Keratinocyte (primary cell): Measurements from ENCODE around the gene TENM3. TPM values are rescaled to one million over a fixed set of nuclear protein-coding genes. Genes with fewer than 3 reads are reported as not detected.

Experiments used
- DNase-seq: peaks from one replicate; pipeline ENCODE4 v3.0.0-alpha.2; 2011; ENCODE audit warnings: low read depth, missing footprints, low spot score
- FAIRE-seq: peaks from 2 replicates; lab custom pipeline; 2011; peaks lifted over from hg19 to GRCh38; lab: Jason Lieb, UNC
- H2AFZ ChIP-seq: 2 replicates; pipeline ENCODE4 v1.6.0; 2012; ENCODE audit warnings: low read length, control low read depth, inconsistent platforms; ENCODE audit not compliant: control insufficient read depth
- H3K27ac ChIP-seq: 2 replicates; pipeline ENCODE4 v1.5.1; 2011; ENCODE audit warnings: low read length; ENCODE audit not compliant: control insufficient read depth, insufficient read depth
- H3K27me3 ChIP-seq: 3 replicates; pipeline ENCODE4 v1.6.0; 2011; ENCODE audit warnings: low read length; ENCODE audit not compliant: control insufficient read depth, insufficient read depth; ENCODE audit errors: extremely low read depth
- H3K36me3 ChIP-seq, 2 experiments: 2 replicates in 1 of 2; 3 replicates in 1 of 2; pipeline ENCODE4 v1.5.1; 2011; ENCODE audit warnings: low read length in 2 of 2, mild to moderate bottlenecking in 1 of 2; ENCODE audit not compliant: control insufficient read depth in 2 of 2, insufficient read depth in 2 of 2; ENCODE audit errors: extremely low read depth in 1 of 2
- H3K4me1 ChIP-seq: 3 replicates; pipeline ENCODE4 v1.5.1; 2011; ENCODE audit warnings: low read length; ENCODE audit not compliant: control insufficient read depth, insufficient read depth; ENCODE audit errors: extremely low read depth
- H3K4me2 ChIP-seq: 3 replicates; pipeline ENCODE4 v1.6.0; 2011; ENCODE audit warnings: low read depth, low read length; ENCODE audit not compliant: control insufficient read depth, insufficient read depth; ENCODE audit errors: extremely low read depth
- H3K4me3 ChIP-seq, 3 experiments: fragments of 200-600 bp in 1 of 3; sonication (generic) in 1 of 3; 2 replicates in 2 of 3; 3 replicates in 1 of 3; pipeline ENCODE4 v1.5.1; 2011 to 2016; ENCODE audit warnings: low read length in 3 of 3, mild to moderate bottlenecking in 3 of 3, control low read depth in 2 of 3, inconsistent platforms in 1 of 3, low read depth in 1 of 3, mixed read lengths in 1 of 3, mixed run types in 1 of 3, moderate library complexity in 1 of 3; ENCODE audit not compliant: control insufficient read depth in 2 of 3, insufficient read depth in 2 of 3; ENCODE audit errors: extremely low read depth in 1 of 3
- H3K79me2 ChIP-seq: 2 replicates; pipeline ENCODE4 v1.6.0; 2012; ENCODE audit warnings: low read length; ENCODE audit not compliant: control insufficient read depth, insufficient read depth
- H3K9ac ChIP-seq: 3 replicates; pipeline ENCODE4 v1.6.0; 2011; ENCODE audit warnings: low read length; ENCODE audit not compliant: control insufficient read depth, insufficient read depth; ENCODE audit errors: extremely low read depth
- H3K9me1 ChIP-seq: 3 replicates; pipeline ENCODE4 v1.6.0; 2011; ENCODE audit warnings: low read length; ENCODE audit not compliant: control insufficient read depth, insufficient read depth; ENCODE audit errors: extremely low read depth
- H3K9me3 ChIP-seq: 2 replicates; pipeline ENCODE4 v1.5.1; 2012; ENCODE audit warnings: low read depth, low read length; ENCODE audit not compliant: control insufficient read depth
- H4K20me1 ChIP-seq: 3 replicates; pipeline ENCODE4 v1.6.0; 2011; ENCODE audit warnings: low read length; ENCODE audit not compliant: control insufficient read depth, insufficient read depth; ENCODE audit errors: extremely low read depth
- CTCF ChIP-seq, 3 experiments: IDR thresholded peaks in 1 of 3; conservative IDR thresholded peaks in 1 of 3; optimal IDR thresholded peaks in 1 of 3; 2 replicates in 2 of 3; 3 replicates in 1 of 3; pipeline versions ENCODE3 to v1.5.1; 2011; ENCODE audit warnings: low read length in 3 of 3, mild to moderate bottlenecking in 3 of 3, moderate library complexity in 2 of 3, control low read depth in 1 of 3, inconsistent platforms in 1 of 3; ENCODE audit not compliant: insufficient read depth in 2 of 3; ENCODE audit errors: extremely low read depth in 1 of 3
- EZH2 ChIP-seq: IDR thresholded peaks from one replicate; pipeline ENCODE4 v1.6.1; 2012; ENCODE audit warnings: inconsistent platforms, mild to moderate bottlenecking, low read length, moderate library complexity
- dilution Hi-C: fragments of 300-500 bp; cut with MboI; formaldehyde crosslinking; loops from one replicate; pipeline ENCODE4 v1.7.0; 2020; ENCODE audit warnings: low sequenced_read_pairs; ENCODE audit not compliant: extremely low pct_ligation_motif_present
- polyA plus RNA-seq, 5 experiments: library from polyadenylated mRNA; depleted of rRNA in 3 of 5; stranded (reverse) in 3 of 5; stranded (forward) in 1 of 5; unstranded in 1 of 5; fragments of >200 nt; gene quantifications; 1 replicate in 1 of 5; 2 replicates in 3 of 5; 3 replicates in 1 of 5; pipeline versions ENCODE4 v1.2.1 to v1.2.3, GENCODE V29; 2011 to 2012; ENCODE audit warnings: missing spikeins in 2 of 5, low read depth in 1 of 5, low replicate concordance in 1 of 5

Gene TENM3
- polyA plus RNA-seq, 1 donor (not counting 4 experiments of a cell fraction or from before 2014, with no cell fraction given), result 17.0 TPM

- H4K20me1 ChIP-seq, result no peaks in the 10 kb centered on the region
- H3K36me3 ChIP-seq, result no peaks in the 10 kb centered on the region
- dilution Hi-C loops, result no loop called here
- H3K9ac ChIP-seq, result no peak overlapping the region
- H3K79me2 ChIP-seq, result no peaks in the 10 kb centered on the region
- H3K27me3 ChIP-seq, result no peaks in the 10 kb centered on the region
- DNase-seq, result no peak
- no peak overlapping the region for H3K4me2 ChIP-seq
- no peak overlapping the region for H3K27ac ChIP-seq
- H3K9me3 ChIP-seq, result no peaks in the 10 kb centered on the region
- no peak for TF ChIP-seq EZH2
- H3K4me3 ChIP-seq, result no peak overlapping the region
- H3K9me1 ChIP-seq, result no peaks in the 10 kb centered on the region
- no peak overlapping the region for H2AFZ ChIP-seq
- no peak for FAIRE-seq
- peaks cover 12% of the 10 kb centered on the region for H3K4me1 ChIP-seq
Observed at GRCh38 chr4:182839256-182839655, 596.1 kb downstream of the TENM3 start.

GRCh38 chr4:182840108-182840507 is 596.9 kb downstream of the TENM3 start:
- Histone ChIP-seq H3K79me2 (no peaks in the 10 kb centered on the region), H3K4me3 (no peak overlapping the region), H4K20me1 (no peaks in the 10 kb centered on the region), H2AFZ (no peak overlapping the region), H3K9me3 (no peaks in the 10 kb centered on the region), H3K4me1 (peaks cover 17% of the 10 kb centered on the region), H3K36me3 (no peaks in the 10 kb centered on the region), H3K4me2 (no peak overlapping the region), H3K9ac (no peak overlapping the region), H3K27ac (no peak overlapping the region), H3K9me1 (no peaks in the 10 kb centered on the region), H3K27me3 (no peaks in the 10 kb centered on the region)
- DNase-seq, result no peak
- FAIRE-seq, result no peak
- dilution Hi-C loops, result no loop called here
- TF ChIP-seq CTCF (optimal IDR thresholded peaks at IDR 0.05 in 1 of 3, IDR thresholded peaks at IDR 0.05 in 1 of 3, conservative IDR thresholded peaks at IDR 0.05 in 1 of 3; ENCODE audit: extremely low read depth in 1 of 3, insufficient read depth in 2 of 3, low read length in 3 of 3) (no peak), EZH2 (no peak)

- H3K9ac ChIP-seq, result no peak overlapping the region
- no peaks in the 10 kb centered on the region for H3K9me3 ChIP-seq
- H3K27me3 ChIP-seq, result no peaks in the 10 kb centered on the region
- DNase-seq (no peak), FAIRE-seq (no peak)
- no peaks in the 10 kb centered on the region for H3K36me3 ChIP-seq
- TF ChIP-seq EZH2, result no peak
- TF ChIP-seq CTCF (optimal IDR thresholded peaks at IDR 0.05 in 1 of 3, IDR thresholded peaks at IDR 0.05 in 1 of 3, conservative IDR thresholded peaks at IDR 0.05 in 1 of 3; ENCODE audit: extremely low read depth in 1 of 3, insufficient read depth in 2 of 3, low read length in 3 of 3), result no peak
- no peaks in the 10 kb centered on the region for H3K9me1 ChIP-seq
- peaks cover 18% of the 10 kb centered on the region for H3K4me1 ChIP-seq
- H4K20me1 ChIP-seq, result no peaks in the 10 kb centered on the region
- H3K4me3 ChIP-seq, result no peak overlapping the region
- H2AFZ ChIP-seq, result no peak overlapping the region
- no peak overlapping the region for H3K4me2 ChIP-seq
- no peak overlapping the region for H3K27ac ChIP-seq
- dilution Hi-C loops, result no loop called here
- H3K79me2 ChIP-seq, result no peaks in the 10 kb centered on the region
Observed at GRCh38 chr4:182842104-182842600, 599.0 kb downstream of the TENM3 start.
